DMS 273 treated with DMSO at 0.1 percent for 48 hours (cell line): Measurements from ENCODE around the gene ATRN.
"Not testable (repeated sequence)": the region's sequence is repeated elsewhere in the genome, so short reads cannot be mapped to it uniquely, and the experiment has no call there.

Experiments
- DNase-seq: peaks from one replicate; lab custom pipeline; 2025; lab: John Stamatoyannopoulos, UW

ATRN gene

GRCh38 chr20:3470627-3471396 is at the start of gene ATRN:
ATRN (plus strand) TSS chr20:3471018; CDS start chr20:3471108, 90 bp downstream.
- DNase-seq: peak; percentile 52

- no peak for DNase-seq
Observed at GRCh38 chr20:3421985-3422384, 48.8 kb upstream of the ATRN start.

GRCh38 chr20:3423126-3423525 is 47.7 kb upstream of the ATRN start:
- no peak for DNase-seq

GRCh38 chr20:3426766-3427165 is 44.1 kb upstream of the ATRN start:
- not testable (repeated sequence) for DNase-seq

DNA sequence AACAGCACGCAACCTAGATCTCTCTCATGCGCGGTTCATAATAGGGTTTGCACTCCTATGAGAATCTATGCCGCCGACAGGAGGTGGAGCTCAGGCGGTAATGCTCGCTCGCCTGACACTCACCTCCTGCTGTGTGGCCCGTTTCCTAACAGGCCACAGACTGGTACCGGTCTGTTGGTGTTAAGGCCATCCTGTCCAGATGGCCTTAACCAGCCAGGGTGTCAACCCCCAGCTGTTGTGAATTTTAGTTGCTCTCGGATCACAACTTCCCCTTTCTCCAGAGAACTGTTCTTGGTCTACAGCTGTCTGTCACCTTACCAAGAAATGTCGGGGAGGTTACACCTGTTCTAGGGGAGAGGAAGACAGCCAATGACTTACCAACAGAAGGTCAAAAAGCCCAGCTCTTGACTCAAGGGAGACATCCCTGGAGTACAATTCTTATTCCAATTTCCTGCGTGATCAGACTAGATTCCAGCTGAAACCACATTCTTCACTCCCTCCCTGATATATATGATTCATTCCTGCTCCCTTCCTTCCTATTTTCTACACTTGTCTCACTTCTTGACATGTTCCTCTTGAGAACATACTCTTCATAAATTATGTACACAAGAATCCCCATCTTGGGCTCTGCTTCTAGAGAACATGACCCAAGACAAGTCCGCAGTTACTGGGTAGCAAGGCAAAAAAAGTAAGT is 40.3 kb upstream of the ATRN start:
- DNase-seq: no peak

DNA sequence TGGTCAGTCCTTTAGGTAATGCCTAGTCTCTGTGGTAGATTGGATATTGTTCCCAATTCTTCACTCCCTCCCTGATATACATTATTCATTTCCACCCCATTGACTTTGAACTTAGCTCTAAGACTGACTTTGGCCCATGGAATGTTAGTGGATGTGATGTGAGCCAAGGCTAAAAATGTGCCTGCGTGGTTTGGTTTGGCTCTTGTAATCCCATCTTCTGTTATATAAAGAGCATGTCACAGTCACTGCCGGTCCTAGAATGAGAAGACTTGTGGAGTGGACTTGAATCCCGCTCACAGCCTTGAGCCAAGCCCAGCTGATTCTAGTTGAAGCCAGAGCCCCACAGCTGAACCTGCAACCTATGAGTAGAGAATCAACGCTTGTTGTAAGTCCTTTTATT is 39.7 kb upstream of the ATRN start:
- DNase-seq: no peak

- no peak for DNase-seq
Observed at GRCh38 chr20:3432844-3433243, 38.0 kb upstream of the ATRN start.

DNA sequence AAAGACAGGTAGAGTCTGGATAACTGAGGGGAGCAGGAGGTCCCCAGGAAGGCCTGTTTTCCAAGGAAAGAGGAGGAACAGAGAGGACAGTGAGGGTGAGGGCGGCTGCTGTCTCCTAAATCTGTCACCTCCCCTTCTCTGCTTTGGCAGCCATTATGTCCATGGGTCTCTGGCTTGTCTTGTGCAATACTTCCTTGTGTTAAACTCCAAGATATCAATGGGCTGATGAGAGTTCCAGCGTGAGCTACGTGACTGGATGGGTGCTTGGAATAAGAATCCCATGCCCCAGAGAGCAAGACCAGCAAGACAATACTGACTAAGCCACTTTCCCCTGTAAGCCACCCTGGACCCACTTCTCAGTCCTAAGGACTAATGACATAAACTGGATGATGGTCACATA is 37.1 kb upstream of the ATRN start:
- DNase-seq: no peak

DNA sequence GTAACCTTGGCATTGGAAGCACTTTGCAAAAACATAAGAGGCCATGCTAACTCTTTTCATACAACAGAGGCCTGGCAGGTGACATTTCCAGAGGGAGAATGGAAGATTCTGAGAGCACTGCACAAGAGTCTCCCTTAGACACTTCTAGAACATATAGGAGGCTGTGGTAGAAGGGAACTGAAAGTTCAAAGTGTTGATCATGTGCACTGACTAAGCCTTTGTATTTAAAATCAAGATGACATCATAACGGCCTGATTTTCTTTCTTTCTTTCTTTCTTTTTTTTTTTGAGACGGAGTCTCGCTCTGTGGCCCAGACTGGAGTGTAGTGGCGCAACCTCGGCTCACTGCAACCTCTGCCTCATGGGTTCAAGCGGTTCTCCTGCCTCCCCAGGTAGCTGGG is 36.6 kb upstream of the ATRN start:
- DNase-seq: no peak

DNA sequence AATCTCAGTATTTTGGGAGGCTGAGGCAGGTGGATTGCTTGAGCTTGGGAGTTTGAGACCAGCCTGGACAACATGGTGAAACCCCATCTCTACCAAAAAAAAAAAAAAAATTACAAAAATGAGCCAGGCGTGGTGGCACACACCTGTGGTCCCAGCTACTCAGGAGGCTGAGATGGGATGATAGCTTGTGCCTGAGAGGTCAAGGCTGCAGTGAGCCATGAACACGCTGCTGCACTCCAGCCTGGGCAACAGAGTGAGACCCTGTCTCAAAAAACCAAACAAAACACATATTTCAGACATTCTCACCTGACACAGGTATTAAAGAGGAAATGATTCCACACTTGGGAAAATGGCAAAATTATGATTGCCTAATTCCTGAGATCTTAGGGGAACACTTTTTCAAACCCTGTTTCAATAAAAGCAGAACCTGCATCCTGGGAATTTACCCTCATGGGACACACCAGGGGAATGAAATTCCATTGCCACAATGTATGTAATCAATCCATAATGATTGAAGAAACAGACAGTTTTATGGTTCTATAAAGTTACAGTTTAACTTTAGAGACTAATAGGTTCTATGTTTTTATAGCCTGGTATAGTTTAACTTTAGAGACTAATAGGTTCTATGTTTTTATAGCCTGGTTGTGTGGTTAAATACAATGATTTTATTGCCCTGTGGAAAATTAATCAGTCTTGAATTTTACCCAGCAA is 33.8 kb upstream of the ATRN start:
- DNase-seq: no peak

DNA sequence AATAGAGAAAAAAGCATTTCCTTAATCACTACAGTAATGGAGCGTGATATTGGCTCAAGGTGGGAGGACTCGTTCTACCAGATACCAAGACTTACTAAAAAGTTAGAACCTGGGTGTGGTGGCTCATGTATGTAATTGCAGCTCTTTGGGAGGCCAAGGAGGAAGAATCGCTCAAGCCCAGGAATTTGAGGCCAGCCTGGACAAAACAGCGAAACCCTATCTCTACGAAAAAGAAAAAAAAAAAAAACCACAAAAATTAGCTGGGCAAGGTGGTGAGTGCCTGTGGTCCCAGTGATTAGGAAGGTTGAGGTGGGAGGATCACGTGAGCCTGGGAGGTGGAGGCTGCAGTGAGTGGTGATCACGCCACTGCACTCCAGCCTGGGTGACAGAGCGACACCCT is 24.0 kb upstream of the ATRN start:
- DNase-seq: no peak

DNA sequence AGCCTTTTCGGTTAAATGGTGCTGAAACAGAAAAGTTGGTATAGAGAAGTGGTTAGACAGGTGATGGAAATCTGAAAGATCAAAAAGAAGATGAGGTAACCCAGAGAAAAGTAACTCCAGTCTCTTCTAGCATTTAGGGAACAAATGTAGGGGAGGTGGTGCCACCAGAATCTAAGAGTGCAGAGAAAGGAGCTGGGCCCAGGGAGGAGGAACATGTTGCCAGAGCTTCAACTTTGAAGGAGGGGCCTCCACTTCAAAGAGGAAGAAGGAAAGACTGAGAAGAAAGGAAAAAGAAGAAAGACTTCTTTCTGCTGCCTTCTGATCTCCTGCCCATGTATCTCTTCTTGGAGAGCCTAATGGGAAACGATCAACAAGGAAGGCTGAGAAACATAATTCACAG is 23.5 kb upstream of the ATRN start:
- no peak for DNase-seq

DNA sequence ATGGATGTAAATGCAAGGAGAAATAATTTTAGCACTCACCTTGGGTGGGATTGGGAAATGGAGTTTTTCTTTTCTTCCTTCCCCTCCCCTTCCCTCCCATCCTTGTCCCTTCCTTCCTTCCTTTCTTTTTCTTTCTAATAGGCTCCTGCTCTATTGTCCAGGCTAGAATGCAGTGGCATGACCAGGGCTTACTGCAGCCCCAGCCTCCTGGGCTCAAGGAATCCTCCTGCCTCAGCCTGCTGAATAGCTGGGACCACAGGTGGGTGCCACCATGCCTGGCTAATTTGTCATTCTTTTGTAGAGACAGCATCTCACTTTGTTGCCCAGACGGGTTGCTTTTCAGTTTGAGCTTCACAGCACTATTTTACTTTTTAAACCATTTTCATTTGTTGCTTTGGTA is 21.5 kb upstream of the ATRN start:
- no peak for DNase-seq

DNA sequence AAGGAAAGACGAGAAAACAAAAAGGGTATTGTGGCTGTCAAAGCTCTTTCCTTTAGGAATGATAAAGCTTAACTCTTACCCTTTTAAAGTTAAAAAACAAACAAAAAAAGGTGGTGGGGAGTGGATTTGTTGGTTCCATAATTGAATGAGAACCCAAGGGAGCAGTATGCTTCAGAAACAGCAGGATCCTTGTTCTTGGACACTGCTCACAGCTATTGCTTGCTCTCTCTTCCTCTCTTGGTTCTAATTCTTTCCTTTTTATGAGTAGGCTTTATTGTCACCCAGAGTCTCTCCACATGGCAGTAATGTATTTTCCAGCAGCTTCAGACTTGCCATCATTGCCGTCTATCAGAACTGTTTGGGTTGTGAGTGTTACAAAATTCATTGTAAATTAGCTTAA is 18.7 kb upstream of the ATRN start:
- DNase-seq: no peak

- no peak for DNase-seq
Observed at GRCh38 chr20:3452690-3453089, 18.1 kb upstream of the ATRN start.

DNA sequence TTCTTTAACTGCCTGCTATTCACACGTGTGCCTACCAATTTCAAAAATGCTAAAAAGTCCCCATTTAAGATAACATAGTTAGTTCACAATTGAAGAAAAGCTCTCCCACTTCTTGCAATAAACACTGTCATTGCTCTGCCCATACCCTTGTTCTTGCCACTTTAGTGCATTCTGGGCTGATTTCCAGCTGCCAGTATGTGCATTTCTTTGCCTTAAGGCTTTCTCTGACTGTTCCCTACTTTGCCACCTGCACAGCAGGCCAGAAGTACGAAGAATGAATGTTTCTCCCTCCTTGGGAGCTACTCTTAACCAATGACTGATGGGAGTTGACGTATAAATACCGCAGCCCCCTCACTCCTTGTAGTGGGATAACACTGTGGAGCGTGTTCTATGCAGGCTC is 16.0 kb upstream of the ATRN start:
- no peak for DNase-seq

DNA sequence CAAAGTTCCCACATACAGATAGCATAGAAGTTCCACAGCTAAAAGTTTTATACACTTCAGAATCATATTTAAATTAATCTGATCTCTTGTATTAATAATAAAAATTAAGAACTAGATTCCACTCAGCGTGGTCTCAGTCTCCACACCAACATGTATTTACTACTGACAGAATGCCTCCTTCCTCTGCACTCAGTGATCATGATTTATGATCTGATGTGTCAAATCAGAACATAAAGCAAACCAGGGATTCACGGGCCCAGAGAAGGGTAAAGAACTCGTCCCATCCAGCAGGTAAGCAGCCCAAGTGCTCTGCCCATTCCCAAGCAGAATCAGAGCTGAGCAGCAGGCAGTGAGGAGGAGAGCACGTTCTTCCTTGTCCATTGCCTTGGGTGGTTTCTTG is 14.2 kb upstream of the ATRN start:
- no peak for DNase-seq

DNA sequence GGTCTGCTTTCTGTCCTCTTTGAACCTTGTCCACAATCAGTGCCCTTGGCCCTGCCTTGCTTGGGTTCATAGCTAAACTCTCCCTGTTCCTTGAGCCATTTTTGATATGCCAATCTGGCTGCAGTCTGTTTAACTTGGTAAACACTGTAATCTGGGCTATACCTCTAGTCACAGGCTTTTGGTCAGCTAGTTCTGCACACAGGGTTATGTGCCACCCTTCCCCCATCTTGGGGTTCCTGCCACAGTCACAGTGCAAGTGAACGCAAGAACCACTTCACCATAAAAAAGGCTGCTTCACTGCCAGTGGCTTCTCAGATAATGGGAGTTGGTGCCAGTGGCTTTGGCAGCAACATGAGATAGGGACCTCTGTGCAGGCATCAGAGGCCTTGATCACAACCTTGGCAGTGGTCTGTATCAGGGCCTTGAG is 10.9 kb upstream of the ATRN start:
- no peak for DNase-seq

- peak; percentile 7 for DNase-seq
Observed at GRCh38 chr20:3461211-3461771, 9.5 kb upstream of the ATRN start.

GRCh38 chr20:3461911-3462677 is 8.7 kb upstream of the ATRN start:
- no peak for DNase-seq

DNA sequence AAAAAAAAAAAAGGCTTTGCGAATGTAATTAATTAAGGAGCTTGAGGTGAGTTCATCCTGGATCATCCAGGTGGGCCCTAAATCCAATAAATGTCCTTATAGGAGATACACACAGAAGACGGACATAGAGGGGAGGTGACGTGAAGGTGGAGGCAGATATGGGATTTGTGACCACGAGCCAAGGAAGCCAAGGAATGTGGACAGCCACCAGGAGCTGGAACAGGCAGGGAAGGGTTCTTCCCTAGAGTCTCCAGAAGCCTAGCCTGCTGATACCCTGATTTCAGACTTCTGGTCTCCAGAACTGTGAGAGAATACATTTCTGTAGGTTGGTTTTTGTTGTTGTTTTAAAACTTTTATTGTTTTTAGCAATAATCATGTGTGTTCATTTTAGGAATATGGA is 6.7 kb upstream of the ATRN start:
- DNase-seq: no peak

DNA sequence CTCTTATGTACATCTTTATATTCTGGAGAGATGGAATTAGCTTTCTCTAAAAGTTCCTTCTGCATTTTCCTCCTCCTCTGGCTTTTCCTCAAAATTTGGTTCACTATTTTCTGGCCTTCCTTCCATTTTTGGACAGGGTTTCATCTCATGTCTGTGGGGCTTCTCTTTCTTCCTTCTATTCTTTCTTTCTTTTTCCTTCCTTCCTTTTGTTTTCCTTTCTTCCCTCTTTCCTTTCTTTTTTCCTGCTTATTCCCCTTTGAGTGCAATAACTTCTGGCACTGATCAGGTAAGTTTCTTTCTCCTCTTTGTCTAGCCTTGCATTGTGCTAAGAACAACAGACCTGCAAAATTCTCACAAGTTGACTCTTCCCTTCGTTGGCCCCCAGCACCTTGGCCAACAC is 5.5 kb upstream of the ATRN start:
- no peak for DNase-seq
